ENCODE measurements around the gene WNT1.

WNT1 gene

GRCh38 chr12:48968467-48968866 lies 9.7 kb upstream of the WNT1 start:
- Histone ChIP-seq H3K36me3 (ENCODE audit: insufficient read depth, low read length) (no peaks in the 10 kb centered on the region), H3K4me3 (ENCODE audit: low read length) (no peak overlapping the region), H3K9me3 (ENCODE audit: low read length) (no peaks in the 10 kb centered on the region), H3K27me3 (ENCODE audit: insufficient read depth, low read length) (peaks cover 69% of the 10 kb centered on the region), H2AFZ (ENCODE audit: low read depth, low read length) (no peak overlapping the region), H3K4me1 (ENCODE audit: insufficient read depth, low read length) (peaks cover 7% of the 10 kb centered on the region)

DNA sequence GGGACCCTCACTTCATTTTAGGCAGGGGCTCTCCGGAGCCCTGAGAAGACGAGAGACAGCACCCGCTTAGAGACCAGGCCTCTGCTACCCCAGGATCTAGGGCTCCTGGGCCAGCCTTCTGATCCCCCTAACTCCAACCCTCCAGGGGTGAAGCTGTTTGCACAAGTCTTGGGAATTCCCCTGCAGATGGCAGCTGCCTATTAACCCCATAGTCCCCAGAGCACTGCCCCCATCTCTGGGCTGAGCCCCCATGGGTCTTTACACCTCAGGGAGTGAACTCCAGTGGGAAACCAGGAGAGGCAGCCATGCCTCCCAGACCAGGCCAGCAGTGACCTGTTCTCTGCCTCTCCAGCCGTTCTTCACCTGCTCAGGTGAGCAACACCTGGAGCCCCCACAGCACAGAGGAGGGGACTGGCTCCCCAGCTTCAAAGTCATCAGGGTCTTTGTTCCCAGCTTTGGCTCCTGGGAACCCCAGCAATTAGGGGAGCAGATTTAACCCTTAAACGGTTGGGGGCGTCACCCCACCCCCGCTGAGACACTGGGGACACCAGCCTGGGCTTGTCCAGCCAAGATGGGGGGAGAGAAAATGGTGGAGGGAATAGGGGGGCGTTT lies 8.9 kb upstream of the WNT1 start:
- peaks cover 7% of the 10 kb centered on the region for H3K4me1 ChIP-seq (ENCODE audit: insufficient read depth, low read length)
- peaks cover 77% of the 10 kb centered on the region for H3K27me3 ChIP-seq (ENCODE audit: insufficient read depth, low read length)
- no peaks in the 10 kb centered on the region for H3K36me3 ChIP-seq (ENCODE audit: insufficient read depth, low read length)
- H2AFZ ChIP-seq (ENCODE audit: low read depth, low read length) = no peak overlapping the region
- H3K9me3 ChIP-seq (ENCODE audit: low read length) = no peaks in the 10 kb centered on the region
- H3K4me3 ChIP-seq (ENCODE audit: low read length) = no peak overlapping the region

GRCh38 chr12:48969833-48970701 lies 8.1 kb upstream of the WNT1 start:
- H3K36me3 ChIP-seq (ENCODE audit: insufficient read depth, low read length) = no peaks in the 10 kb centered on the region
- peaks cover 78% of the 10 kb centered on the region for H3K27me3 ChIP-seq (ENCODE audit: insufficient read depth, low read length)
- no peak overlapping the region for H2AFZ ChIP-seq (ENCODE audit: low read depth, low read length)
- peaks cover 7% of the 10 kb centered on the region for H3K4me1 ChIP-seq (ENCODE audit: insufficient read depth, low read length)
- no peak overlapping the region for H3K4me3 ChIP-seq (ENCODE audit: low read length)
- no peaks in the 10 kb centered on the region for H3K9me3 ChIP-seq (ENCODE audit: low read length)

DNA sequence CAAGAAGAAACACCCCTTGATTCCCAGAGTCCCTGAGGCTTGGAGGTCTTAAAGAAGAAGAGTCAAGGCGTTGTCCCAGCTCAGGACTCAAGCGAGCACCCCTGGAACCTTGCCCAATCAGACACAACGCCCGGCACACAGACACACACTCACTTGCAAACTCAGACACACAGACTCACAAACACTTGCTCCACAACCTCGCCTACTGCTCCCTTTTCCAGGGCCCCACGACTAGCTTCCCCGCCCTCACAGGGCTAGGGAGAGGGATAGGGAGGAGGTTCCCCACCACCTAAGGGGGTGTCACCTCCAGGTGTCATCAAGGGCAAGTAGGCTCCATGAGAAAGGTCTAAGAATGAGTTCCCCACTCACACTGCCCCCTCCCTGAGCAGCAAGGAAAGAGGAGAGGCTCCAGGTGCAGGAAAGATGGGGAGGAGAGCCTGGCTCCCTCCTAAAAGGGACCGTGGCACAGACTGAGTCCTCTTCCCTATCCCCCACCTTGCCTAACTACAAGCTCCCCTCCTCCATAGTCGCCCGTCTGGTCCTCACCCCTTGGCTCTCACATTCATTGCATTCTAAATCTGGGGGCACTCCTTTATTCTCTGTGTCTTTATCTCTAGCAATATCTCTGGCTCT lies 7.3 kb upstream of the WNT1 start:
- peak overlapping the region; percentile 37 for H3K4me3 ChIP-seq (ENCODE audit: low read length)
- H3K4me1 ChIP-seq (ENCODE audit: insufficient read depth, low read length) = peaks cover 10% of the 10 kb centered on the region
- H3K36me3 ChIP-seq (ENCODE audit: insufficient read depth, low read length) = no peaks in the 10 kb centered on the region
- H3K27me3 ChIP-seq (ENCODE audit: insufficient read depth, low read length) = peaks cover 83% of the 10 kb centered on the region
- no peaks in the 10 kb centered on the region for H3K9me3 ChIP-seq (ENCODE audit: low read length)
- H2AFZ ChIP-seq (ENCODE audit: low read depth, low read length) = peak overlapping the region; percentile 11

GRCh38 chr12:48972213-48972951 lies 5.7 kb upstream of the WNT1 start:
- no peak overlapping the region for H2AFZ ChIP-seq (ENCODE audit: low read depth, low read length)
- H3K36me3 ChIP-seq (ENCODE audit: insufficient read depth, low read length) = no peaks in the 10 kb centered on the region
- H3K27me3 ChIP-seq (ENCODE audit: insufficient read depth, low read length) = peaks cover 90% of the 10 kb centered on the region
- peaks cover 2% of the 10 kb centered on the region for H3K9me3 ChIP-seq (ENCODE audit: low read length)
- H3K4me3 ChIP-seq (ENCODE audit: low read length) = no peak overlapping the region
- H3K4me1 ChIP-seq (ENCODE audit: insufficient read depth, low read length) = peaks cover 10% of the 10 kb centered on the region

- peaks cover 91% of the 10 kb centered on the region for H3K27me3 ChIP-seq (ENCODE audit: insufficient read depth, low read length)
- no peak overlapping the region for H3K4me3 ChIP-seq (ENCODE audit: low read length)
- peaks cover 10% of the 10 kb centered on the region for H3K4me1 ChIP-seq (ENCODE audit: insufficient read depth, low read length)
- no peak overlapping the region for H2AFZ ChIP-seq (ENCODE audit: low read depth, low read length)
- H3K36me3 ChIP-seq (ENCODE audit: insufficient read depth, low read length) = no peaks in the 10 kb centered on the region
- H3K9me3 ChIP-seq (ENCODE audit: low read length) = peaks cover 2% of the 10 kb centered on the region
These were observed 5.1 kb upstream of the WNT1 start for GRCh38 chr12:48972952-48973483.

DNA sequence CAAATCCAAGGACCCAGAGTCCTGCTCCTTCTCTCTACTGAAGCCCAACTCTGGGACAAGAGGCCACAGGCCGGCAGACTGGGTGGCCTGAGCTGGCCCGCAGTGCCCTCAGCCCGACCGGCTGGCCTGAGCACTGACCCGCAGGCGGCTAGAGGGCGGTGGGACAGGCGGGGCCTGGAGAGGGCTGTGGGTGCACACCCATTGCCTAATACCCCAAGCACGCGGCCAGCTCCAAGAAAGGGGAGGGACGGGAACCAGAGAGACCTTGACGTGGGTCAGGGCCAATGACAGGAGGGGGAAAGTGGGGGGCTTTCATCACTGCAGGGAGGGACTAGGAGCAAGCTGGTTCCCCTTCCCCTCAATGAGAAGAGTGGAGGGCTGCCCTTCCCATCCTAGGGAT lies 4.6 kb upstream of the WNT1 start:
- Histone ChIP-seq H3K9me3 (ENCODE audit: low read length) (peaks cover 2% of the 10 kb centered on the region), H3K36me3 (ENCODE audit: insufficient read depth, low read length) (no peaks in the 10 kb centered on the region), H2AFZ (ENCODE audit: low read depth, low read length) (no peak overlapping the region), H3K27me3 (ENCODE audit: insufficient read depth, low read length) (peaks cover 91% of the 10 kb centered on the region), H3K4me3 (ENCODE audit: low read length) (no peak overlapping the region), H3K4me1 (ENCODE audit: insufficient read depth, low read length) (peaks cover 10% of the 10 kb centered on the region)

DNA sequence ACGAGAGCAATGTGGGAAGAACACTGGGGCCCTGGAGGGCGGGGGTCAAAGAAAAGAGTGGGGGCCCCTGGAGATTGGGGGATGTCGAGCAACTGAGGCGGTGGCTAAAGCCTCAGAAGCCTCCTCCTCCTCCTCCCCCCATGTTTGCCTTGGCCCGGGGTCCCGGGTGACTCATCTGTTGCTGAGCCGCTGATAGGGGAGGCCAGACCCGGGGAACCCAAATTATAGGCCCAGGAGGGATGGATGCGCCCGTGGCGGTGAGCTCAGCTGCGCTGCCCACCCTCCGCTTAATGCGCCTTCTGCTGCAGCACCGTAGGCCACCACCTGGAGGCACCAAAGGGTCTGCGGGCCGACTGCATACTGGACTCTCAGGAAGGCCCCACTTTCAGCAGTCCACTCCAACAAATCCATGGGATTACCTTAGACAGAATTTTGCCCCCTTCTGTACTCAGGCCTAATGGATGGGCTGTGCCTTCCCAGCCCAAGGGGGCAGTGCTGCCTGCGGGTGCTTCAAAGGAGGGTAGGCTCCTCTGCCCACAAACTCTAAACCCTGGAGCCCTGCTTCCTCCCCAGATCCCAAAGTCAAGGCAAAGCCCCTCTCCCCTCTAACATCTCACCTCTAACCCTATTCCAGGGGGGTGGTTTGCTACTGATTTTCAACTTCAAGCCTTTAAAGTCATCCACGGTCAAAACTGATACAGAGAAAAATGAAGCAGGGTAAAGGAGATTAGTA lies 4.0 kb upstream of the WNT1 start:
- Histone ChIP-seq H3K4me3 (ENCODE audit: low read length) (no peak overlapping the region), H3K4me1 (ENCODE audit: insufficient read depth, low read length) (peaks cover 10% of the 10 kb centered on the region), H3K27me3 (ENCODE audit: insufficient read depth, low read length) (peaks cover 91% of the 10 kb centered on the region), H3K9me3 (ENCODE audit: low read length) (peaks cover 2% of the 10 kb centered on the region), H2AFZ (ENCODE audit: low read depth, low read length) (no peak overlapping the region), H3K36me3 (ENCODE audit: insufficient read depth, low read length) (no peaks in the 10 kb centered on the region)

DNA sequence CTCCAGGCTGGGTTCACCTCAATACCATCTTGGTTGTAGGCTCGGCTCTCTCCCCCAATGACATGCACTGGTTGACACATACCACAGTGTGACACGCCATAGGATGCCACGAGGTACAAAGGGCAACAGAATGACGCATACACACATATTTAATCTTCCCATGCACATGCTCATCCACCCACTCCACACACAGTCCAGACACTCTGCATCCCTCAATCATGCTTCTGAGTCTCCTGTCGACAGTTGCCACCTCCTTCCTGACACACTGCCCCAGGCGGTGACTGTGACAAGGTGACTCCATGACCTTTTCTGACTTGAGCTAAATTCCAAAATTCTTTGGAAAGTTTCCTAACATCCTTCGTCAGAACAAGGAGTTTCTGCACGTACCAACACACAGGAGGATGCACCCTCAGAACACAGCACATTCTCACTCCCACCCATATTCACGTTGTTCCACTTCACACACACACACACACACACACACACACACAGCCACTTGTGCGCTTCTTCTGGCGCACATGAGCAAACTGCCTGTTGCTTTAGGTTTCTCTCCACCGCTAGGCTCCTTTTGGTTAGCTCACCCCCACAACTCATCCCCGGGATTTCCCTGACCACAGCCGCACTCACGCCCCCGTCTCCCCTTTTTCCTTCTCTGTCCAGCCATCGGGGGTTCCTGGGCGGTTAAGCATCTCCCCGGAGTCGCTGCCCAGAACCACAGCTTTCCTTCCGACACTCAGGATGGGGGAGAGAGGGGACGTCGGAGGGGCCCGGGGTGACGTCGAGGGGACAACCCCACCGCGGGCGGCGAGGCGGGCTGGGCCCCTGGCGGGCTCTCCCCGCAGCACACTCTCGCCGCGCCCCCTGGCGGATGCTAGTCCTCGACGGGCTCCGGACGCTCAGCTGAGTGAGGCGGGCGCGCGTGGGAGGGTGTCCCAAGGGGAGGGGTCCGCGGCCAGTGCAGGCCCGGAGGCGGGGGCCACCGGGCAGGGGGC lies 536 bp upstream of the WNT1 start:
- H3K4me3 ChIP-seq (ENCODE audit: low read length) = no peak overlapping the region
- peaks cover 10% of the 10 kb centered on the region for H3K9me3 ChIP-seq (ENCODE audit: low read length)
- peaks cover 3% of the 10 kb centered on the region for H3K4me1 ChIP-seq (ENCODE audit: insufficient read depth, low read length)
- no peaks in the 10 kb centered on the region for H3K36me3 ChIP-seq (ENCODE audit: insufficient read depth, low read length)
- H2AFZ ChIP-seq (ENCODE audit: low read depth, low read length) = no peak overlapping the region
- H3K27me3 ChIP-seq (ENCODE audit: insufficient read depth, low read length) = peaks cover 94% of the 10 kb centered on the region

- H3K27me3 ChIP-seq (ENCODE audit: insufficient read depth, low read length) = peaks cover 91% of the 10 kb centered on the region
- H3K4me1 ChIP-seq (ENCODE audit: insufficient read depth, low read length) = peaks cover 3% of the 10 kb centered on the region
- H3K4me3 ChIP-seq (ENCODE audit: low read length) = no peak overlapping the region
- no peaks in the 10 kb centered on the region for H3K36me3 ChIP-seq (ENCODE audit: insufficient read depth, low read length)
- no peak overlapping the region for H2AFZ ChIP-seq (ENCODE audit: low read depth, low read length)
- peaks cover 10% of the 10 kb centered on the region for H3K9me3 ChIP-seq (ENCODE audit: low read length)
These were observed 849 bp downstream of the WNT1 start for GRCh38 chr12:48978741-48979601.
